ENCODE measurements around the gene DDX39B.

Gene DDX39B

DNA sequence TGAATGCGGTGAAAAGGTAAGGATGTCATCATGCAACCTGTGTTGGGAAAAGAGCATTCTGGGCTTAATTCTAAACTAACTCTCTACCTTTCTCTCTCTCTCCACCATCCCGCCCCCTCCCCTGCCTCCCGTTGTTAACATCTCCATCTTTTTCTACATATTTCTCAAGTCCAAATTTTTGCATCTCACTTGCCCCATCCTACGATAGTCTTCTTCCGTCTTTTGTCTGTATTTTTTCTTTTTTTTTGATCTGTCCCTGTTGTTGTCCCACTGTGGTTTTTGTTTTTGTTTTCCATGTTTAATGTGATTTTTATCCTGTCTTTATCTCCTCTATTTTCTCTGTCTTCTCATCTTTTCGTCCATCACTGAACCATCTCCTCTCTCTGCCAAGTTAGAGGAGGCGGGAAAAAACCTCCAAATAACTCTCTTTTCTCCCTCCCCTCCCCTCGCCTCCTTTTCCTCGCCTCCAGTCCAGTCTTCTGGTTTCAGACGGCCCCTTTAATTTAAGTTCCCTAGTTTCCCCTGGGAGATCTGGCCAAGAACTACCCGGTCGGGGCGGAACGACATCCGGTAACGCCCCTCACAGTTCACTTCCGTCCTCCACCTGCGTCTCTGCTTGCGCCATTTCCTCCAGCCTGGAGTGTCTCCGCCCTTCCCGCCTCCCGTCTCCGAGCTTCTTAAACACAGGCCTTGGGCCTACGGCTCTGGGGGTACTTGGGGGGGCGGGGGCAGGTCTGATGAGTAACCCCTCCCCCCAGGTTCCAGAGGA, 5.3 kb upstream of the DDX39B start, which contains the start of gene NFKBIL1:
Gene NFKBIL1 (plus strand): TSS at position 651 of the 769 bp plus-strand sequence. CDS start 87 bp downstream, at position 738.
- DNase-seq: peak; percentile 96

DNA sequence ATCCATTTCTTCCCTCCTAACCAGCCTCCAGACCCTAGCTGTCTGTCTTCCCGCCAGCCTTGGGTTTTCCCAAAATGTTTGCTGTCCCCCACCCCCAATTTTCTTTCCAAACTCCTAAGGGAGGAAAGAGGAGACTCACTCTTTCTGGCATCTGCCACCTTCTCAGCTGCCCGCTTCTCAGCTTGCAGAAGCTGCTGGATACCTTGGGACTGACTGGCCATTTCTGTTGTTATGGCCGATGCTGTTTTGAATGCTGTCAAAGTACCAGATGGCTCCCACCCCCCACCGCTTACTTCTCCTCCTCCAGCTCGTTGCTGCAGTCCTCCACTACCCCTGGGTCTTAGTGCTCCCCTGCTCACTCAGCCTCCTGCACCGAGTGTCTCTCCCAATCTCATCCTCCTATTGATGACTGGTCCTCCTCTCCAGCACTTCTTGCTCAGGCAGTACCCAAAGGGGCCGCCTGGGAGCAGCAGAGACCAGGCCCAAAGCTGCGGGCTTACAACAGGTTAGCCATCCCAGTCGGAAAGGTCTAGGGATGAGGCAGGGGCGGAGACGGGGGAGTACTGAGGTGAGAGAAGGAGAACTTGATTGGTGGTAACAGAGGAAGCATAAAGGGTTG, 4.6 kb upstream of the DDX39B start, which contains the start of gene ATP6V1G2:
Gene ATP6V1G2 (minus strand): TSS at position 270 of the 619 bp plus-strand sequence. CDS start 49 bp downstream, at position 221.
- peak; percentile 94 for DNase-seq

GRCh38 chr6:31545291-31545690, 3.5 kb upstream of the DDX39B start:
- no peak for DNase-seq

- DNase-seq: no peak
Observed at GRCh38 chr6:31544676-31545075, 2.9 kb upstream of the DDX39B start.

GRCh38 chr6:31543639-31544038, 1.8 kb upstream of the DDX39B start:
- no peak for DNase-seq

DNA sequence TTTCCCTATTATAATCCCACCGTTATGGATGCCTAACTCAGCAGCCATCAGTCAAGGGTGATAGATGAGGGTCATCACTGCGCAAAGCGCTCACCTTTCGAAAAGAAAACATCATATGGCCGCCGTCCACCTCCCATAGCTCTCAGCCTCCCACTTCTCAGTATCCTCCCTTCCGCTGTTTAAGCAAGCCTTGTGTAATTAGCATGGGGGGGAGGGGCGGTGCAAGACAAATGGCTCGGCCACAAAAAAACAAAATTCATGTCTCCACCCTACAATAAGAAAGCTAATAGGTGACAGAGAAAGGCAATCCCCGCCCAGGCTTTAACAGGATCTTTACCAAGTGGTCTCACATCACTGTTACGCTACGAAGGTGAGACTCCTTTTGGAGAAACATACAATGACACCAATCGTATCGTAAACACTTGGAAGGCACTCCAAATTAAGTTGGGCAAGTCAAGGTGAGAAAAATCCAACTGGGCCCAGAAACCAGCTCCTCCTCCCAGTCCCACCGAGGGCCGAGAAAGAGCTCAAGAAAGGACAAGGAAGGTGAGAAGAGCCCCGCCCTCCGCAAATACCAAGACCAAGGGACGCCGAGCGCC, 645 bp downstream of the DDX39B start:
- no peak for DNase-seq

DNA sequence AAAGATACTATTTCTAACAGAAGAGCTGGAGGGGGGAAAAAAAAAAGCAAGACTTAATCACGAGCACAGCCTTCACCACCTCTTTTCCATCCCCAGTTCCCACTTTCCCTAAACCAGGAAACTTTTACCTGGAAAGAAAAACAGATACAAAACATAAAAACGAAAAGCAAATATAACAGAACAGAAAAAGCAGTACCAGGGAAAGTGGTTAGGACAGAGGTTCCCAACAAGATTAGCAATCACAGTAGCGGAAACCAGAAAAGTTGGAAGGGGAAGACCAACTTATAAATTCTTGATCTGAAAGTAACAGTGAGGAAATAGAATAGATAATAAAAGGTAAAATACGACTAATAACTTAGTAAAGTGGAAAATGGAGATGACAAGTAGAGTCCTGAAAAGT, 1.2 kb downstream of the DDX39B start:
- no peak for DNase-seq

- no peak for DNase-seq
Observed at GRCh38 chr6:31538805-31539400, 2.9 kb downstream of the DDX39B start.

DNA sequence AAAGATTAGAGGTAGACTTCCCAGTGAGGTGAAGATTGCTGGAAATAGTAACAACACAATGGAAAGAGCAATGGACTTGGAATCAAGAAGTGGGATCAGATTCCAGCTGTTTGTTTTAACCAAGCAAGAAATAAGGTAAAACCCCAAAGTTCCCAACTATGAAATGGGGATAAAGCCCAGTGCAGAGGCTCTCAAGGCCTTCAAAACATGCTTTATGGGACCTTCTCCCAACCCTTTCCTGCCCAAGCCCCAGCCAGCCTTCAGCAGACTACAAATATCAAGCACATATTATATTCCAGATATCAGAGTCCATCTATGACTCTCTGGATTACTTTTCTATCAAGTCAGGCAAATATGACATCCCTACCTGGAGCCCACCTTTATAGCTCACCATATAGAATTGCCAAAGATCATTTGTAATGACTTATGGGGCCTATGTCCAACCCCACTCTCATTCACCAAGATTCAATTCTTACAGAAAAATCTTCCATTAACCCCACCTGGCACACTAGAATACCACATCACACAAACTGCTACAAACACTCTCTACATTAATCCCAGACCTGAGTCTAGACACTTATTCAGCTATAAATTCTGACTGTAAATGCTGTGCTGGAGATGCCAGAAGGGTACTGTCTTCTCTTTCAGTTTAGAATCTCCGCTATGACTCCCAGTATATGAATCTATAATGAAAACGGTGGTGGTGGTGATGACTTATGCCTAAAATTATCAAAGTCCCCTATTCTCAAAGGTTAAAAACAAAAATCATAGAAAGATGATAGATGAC, 6.1 kb downstream of the DDX39B start:
- DNase-seq: no peak

GRCh38 chr6:31534521-31535040, 7.2 kb downstream of the DDX39B start:
- no peak for DNase-seq

DNA sequence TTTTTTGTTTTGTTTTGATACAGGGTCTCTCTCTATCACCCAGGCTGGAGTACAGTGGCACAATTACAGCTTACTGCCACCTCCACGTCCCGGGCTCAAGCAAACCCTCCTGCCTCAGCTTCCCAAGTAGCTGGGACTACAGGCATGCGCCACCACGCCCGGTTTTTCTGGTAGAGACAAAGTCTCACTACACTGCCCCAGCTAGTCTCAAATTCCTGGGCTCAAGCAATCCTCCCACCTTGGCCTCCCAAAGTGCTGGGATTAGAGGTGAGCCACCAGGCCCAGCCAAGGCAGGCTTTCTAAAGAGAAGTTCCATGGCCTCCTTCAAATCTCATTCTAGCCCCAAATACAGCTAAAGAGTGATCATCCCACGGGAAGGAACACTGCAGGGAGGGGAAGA, 7.8 kb downstream of the DDX39B start:
- no peak for DNase-seq

GRCh38 chr6:31533455-31533841, 8.4 kb downstream of the DDX39B start:
- DNase-seq: no peak

GRCh38 chr6:31532644-31533454, 9.0 kb downstream of the DDX39B start:
- no peak for DNase-seq

DNA sequence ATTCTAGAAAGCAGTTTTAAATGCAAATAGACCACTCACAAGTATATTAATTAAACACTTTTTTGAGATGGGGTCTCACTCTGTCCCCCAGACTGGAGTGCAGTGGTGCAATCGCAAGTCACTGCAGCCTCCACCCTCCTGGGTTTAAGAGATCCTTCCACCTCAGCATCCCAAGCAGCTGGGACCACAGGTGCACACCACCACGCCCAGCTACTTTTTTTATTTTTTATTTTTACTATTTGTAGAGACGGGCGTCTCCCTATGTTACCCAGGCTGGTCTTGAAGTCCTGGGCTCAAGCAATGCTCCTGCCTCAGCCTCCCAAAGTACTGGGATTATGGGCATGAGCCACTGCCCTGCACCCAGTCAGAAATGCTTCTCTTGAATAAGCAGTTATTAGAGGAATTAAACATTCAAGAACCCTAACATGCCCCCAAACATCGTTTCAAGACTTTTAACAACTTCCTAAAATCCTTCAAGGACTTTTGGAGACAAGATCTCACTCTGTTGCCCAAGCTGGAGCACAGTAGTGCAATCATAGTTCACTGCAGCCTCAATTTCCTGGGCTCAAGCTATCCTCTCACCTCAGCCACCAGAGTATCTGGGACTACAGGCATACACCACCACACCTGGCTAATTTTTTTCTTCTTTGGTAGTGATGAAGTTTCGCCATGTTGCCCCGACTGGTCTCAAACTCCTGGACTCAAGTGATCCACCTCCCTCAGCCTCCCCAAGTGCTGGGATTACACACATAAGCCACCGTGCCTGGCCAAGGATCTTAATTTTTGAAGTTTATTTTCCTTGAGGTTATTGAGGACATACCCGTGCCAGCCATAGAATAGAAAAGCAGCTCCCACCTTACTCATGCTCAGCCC, 9.8 kb downstream of the DDX39B start:
- DNase-seq: no peak

- no peak for DNase-seq
Observed at GRCh38 chr6:31531162-31531561, 10.6 kb downstream of the DDX39B start.

GRCh38 chr6:31530659-31531058, 11.1 kb downstream of the DDX39B start:
- no peak for DNase-seq

DNA sequence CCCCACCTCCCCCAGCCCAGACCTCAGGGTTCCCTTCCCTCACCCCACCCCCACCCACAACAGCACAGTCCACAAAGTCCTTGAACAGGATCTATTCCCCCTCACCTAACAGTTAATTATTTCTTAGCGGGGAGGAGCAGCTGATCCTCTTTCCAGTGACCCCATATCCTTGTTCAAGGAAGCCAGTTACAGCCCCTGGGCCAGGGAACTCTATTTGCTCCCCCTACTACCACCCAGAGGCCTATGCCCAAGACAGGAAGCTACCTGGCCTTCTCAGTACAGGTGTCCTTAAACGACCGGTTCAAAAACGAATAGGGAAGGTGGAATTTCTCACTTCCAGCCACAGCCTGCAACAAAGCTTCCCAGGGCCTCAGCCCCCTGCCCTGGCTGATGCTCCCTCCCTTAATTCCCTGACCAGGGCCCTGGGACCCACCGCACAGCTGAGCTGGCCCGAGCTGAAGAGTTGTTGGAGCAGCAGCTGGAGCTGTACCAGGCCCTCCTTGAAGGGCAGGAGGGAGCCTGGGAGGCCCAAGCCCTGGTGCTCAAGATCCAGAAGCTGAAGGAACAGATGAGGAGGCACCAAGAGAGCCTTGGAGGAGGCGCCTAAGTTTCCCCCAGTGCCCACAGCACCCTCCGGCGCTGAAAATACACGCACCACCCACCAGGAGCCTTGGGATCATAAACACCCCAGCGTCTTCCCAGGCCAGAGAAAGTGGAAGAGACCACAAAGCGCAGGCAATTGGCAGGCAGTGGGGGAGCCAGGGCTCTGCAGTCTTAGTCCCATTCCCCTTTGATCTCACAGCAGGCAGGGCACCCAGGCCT, 12.3 kb downstream of the DDX39B start:
- DNase-seq: no peak

- no peak for DNase-seq
Observed at GRCh38 chr6:31528821-31529328, 12.9 kb downstream of the DDX39B start, which contains the start of gene MCCD1. Gene MCCD1, plus strand, starts transcription at chr6:31528962. Its CDS starts 53 bp downstream, at chr6:31529015.

DNA sequence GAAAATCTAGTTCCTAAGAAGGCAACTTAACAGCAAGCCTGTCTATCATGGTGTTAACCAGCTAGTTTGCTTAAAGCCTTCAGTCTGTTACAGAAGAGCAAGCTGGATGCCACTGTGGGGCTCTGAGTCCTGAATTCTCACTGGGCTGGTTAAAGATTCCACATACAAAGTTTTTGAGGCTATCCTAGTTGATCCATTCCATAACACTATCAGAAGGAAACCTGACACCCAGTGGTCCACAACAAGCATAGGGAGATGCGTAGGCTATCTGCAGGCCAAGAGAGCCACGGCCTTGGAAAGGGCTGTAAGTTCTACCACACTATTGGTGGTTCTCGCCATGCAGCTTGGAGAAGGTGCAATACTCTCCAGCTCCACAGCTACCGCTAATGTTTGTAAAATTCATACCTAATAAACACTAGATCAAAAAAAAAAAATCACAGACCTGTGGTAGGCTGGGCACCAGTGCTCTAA, 13.5 kb downstream of the DDX39B start:
- DNase-seq: no peak
